ENCODE measurements around the gene NDUFA12. TPM values are rescaled to one million over a fixed set of nuclear protein-coding genes. Genes with fewer than 3 reads are reported as not detected.

Gene NDUFA12
- total and polyA plus RNA-seq, 5 donors from 2014 or later = 67.6 to 488 (median 299) TPM

DNA sequence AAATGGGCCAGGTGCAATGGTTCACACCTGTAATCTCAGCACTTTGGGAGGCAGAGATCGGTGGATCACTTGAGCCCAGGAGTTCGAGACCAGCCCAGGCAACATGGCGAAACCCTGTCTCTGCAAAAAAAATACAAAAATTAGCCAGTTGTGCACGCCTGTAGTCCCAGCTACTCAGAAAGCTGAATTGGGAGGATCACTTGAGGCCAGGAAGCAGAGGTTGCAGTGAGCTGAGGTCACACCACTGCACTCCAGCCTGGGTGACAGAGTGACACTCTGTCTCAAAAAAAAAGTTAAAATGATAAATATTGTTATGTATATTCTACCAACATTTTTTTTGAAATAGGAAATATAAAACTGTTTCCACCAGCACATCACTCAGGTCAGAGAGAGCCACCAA lies 64.9 kb downstream of the NDUFA12 start:
- Histone ChIP-seq H3K27ac (ENCODE audit: insufficient read depth, low read length, poor library complexity, severe bottlenecking) (no peak overlapping the region), H3K4me3 (ENCODE audit: low read depth, low read length) (no peak overlapping the region), H3K4me1 (ENCODE audit: control insufficient read depth, insufficient read depth, low read length, poor library complexity, severe bottlenecking) (peaks cover 8% of the 10 kb centered on the region), H3K36me3 (ENCODE audit: control insufficient read depth, insufficient read depth, low read length) (no peaks in the 10 kb centered on the region), H3K9me3 (ENCODE audit: control insufficient read depth in 2 of 2, low read length in 2 of 2) (no peaks in the 10 kb centered on the region), H3K27me3 (ENCODE audit: control insufficient read depth, insufficient read depth, low read length) (no peaks in the 10 kb centered on the region)
- DNase-seq (no peak), ATAC-seq (ENCODE audit: low read depth in 2 of 2) (no peak)
- Mint-ChIP-seq H3K9me3 (peaks cover 0 to 4% (median 0%) of the 10 kb centered on the region in 7 donors), H3K36me3 (no peaks in the 10 kb centered on the region), H3K4me1 (peaks cover 13 to 24% (median 17%) of the 10 kb centered on the region in 4 donors), H3K4me3 (no peak overlapping the region), H3K27me3 (no peaks in the 10 kb centered on the region), H3K27ac (no peak overlapping the region)

GRCh38 chr12:94930772-94931171 lies 72.7 kb downstream of the NDUFA12 start:
- H3K4me3 ChIP-seq (ENCODE audit: low read depth, low read length) = no peak overlapping the region
- no peak for ATAC-seq (ENCODE audit: low read depth in 2 of 2)
- H3K36me3 ChIP-seq (ENCODE audit: control insufficient read depth, insufficient read depth, low read length) = no peaks in the 10 kb centered on the region
- Mint-ChIP-seq H3K27ac (no peak overlapping the region), H3K4me3 (no peak overlapping the region), H3K4me1 (no peaks in the 10 kb centered on the region), H3K27me3 (no peaks in the 10 kb centered on the region), H3K36me3 (peaks cover 3% of the 10 kb centered on the region), H3K9me3 (peaks cover 0 to 2% (median 0%) of the 10 kb centered on the region in 7 donors)
- no peak overlapping the region for H3K27ac ChIP-seq (ENCODE audit: insufficient read depth, low read length, poor library complexity, severe bottlenecking)
- no peaks in the 10 kb centered on the region for H3K4me1 ChIP-seq (ENCODE audit: control insufficient read depth, insufficient read depth, low read length, poor library complexity, severe bottlenecking)
- no peaks in the 10 kb centered on the region for H3K9me3 ChIP-seq (ENCODE audit: control insufficient read depth in 2 of 2, low read length in 2 of 2)
- DNase-seq = no peak
- H3K27me3 ChIP-seq (ENCODE audit: control insufficient read depth, insufficient read depth, low read length) = no peaks in the 10 kb centered on the region

- no peaks in the 10 kb centered on the region for H3K9me3 ChIP-seq (ENCODE audit: control insufficient read depth in 2 of 2, low read length in 2 of 2)
- no peak for ATAC-seq (ENCODE audit: low read depth in 2 of 2)
- H3K27me3 ChIP-seq (ENCODE audit: control insufficient read depth, insufficient read depth, low read length) = no peaks in the 10 kb centered on the region
- Mint-ChIP-seq H3K27ac (no peak overlapping the region), H3K36me3 (peaks cover 3% of the 10 kb centered on the region), H3K9me3 (peaks cover 0 to 2% (median 0%) of the 10 kb centered on the region in 7 donors), H3K4me3 (no peak overlapping the region), H3K4me1 (no peaks in the 10 kb centered on the region), H3K27me3 (no peaks in the 10 kb centered on the region)
- no peak for DNase-seq
- no peaks in the 10 kb centered on the region for H3K36me3 ChIP-seq (ENCODE audit: control insufficient read depth, insufficient read depth, low read length)
- H3K4me3 ChIP-seq (ENCODE audit: low read depth, low read length) = no peak overlapping the region
- no peaks in the 10 kb centered on the region for H3K4me1 ChIP-seq (ENCODE audit: control insufficient read depth, insufficient read depth, low read length, poor library complexity, severe bottlenecking)
- H3K27ac ChIP-seq (ENCODE audit: insufficient read depth, low read length, poor library complexity, severe bottlenecking) = no peak overlapping the region
Measured at GRCh38 chr12:94930216-94930654, 73.3 kb downstream of the NDUFA12 start.

DNA sequence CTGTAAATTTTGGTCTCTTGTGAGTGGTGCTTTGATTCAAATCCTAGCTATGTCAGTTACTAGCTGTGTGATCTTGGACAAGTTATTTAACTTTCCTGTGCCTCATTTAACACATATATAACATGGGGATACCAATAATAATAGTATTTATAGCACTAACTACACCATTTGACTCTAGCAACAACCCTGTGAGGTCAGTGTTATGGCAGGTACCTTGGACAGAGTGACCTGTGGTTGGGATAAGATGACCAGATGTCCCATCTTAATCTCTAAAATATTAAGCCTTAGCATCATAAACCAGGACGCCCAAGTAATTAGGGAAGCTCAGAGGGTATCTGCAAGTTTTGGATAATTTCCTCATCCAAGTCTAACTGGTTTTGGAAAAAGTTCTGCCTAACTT lies 73.7 kb downstream of the NDUFA12 start:
- ATAC-seq (ENCODE audit: low read depth in 2 of 2) (no peak), DNase-seq (no peak)
- Histone ChIP-seq H3K27me3 (ENCODE audit: control insufficient read depth, insufficient read depth, low read length) (no peaks in the 10 kb centered on the region), H3K36me3 (ENCODE audit: control insufficient read depth, insufficient read depth, low read length) (no peaks in the 10 kb centered on the region), H3K4me3 (ENCODE audit: low read depth, low read length) (no peak overlapping the region), H3K9me3 (ENCODE audit: control insufficient read depth in 2 of 2, low read length in 2 of 2) (no peaks in the 10 kb centered on the region), H3K4me1 (ENCODE audit: control insufficient read depth, insufficient read depth, low read length, poor library complexity, severe bottlenecking) (no peaks in the 10 kb centered on the region), H3K27ac (ENCODE audit: insufficient read depth, low read length, poor library complexity, severe bottlenecking) (no peak overlapping the region)
- Mint-ChIP-seq H3K4me3 (no peak overlapping the region), H3K9me3 (peaks cover 0 to 2% (median 0%) of the 10 kb centered on the region in 7 donors), H3K27me3 (no peaks in the 10 kb centered on the region), H3K4me1 (no peaks in the 10 kb centered on the region), H3K36me3 (peaks cover 3% of the 10 kb centered on the region), H3K27ac (no peak overlapping the region)

- no peaks in the 10 kb centered on the region for H3K27me3 ChIP-seq (ENCODE audit: control insufficient read depth, insufficient read depth, low read length)
- H3K9me3 ChIP-seq (ENCODE audit: control insufficient read depth in 2 of 2, low read length in 2 of 2) = no peaks in the 10 kb centered on the region
- H3K36me3 Mint-ChIP-seq = no peaks in the 10 kb centered on the region
- H3K36me3 ChIP-seq (ENCODE audit: control insufficient read depth, insufficient read depth, low read length) = no peaks in the 10 kb centered on the region
- DNase-seq (no peak), ATAC-seq (ENCODE audit: low read depth in 2 of 2) (no peak)
- no peak overlapping the region for H3K27ac Mint-ChIP-seq
- peaks cover 0 to 2% (median 0%) of the 10 kb centered on the region in 7 donors for H3K9me3 Mint-ChIP-seq
- H3K4me3 ChIP-seq (ENCODE audit: low read depth, low read length) = no peak overlapping the region
- no peak overlapping the region for H3K27ac ChIP-seq (ENCODE audit: insufficient read depth, low read length, poor library complexity, severe bottlenecking)
- H3K4me1 ChIP-seq (ENCODE audit: control insufficient read depth, insufficient read depth, low read length, poor library complexity, severe bottlenecking) = no peaks in the 10 kb centered on the region
- no peaks in the 10 kb centered on the region for H3K27me3 Mint-ChIP-seq
- H3K4me3 Mint-ChIP-seq = no peak overlapping the region
- H3K4me1 Mint-ChIP-seq = no peaks in the 10 kb centered on the region
Measured at GRCh38 chr12:94925729-94926128, 77.8 kb downstream of the NDUFA12 start.

DNA sequence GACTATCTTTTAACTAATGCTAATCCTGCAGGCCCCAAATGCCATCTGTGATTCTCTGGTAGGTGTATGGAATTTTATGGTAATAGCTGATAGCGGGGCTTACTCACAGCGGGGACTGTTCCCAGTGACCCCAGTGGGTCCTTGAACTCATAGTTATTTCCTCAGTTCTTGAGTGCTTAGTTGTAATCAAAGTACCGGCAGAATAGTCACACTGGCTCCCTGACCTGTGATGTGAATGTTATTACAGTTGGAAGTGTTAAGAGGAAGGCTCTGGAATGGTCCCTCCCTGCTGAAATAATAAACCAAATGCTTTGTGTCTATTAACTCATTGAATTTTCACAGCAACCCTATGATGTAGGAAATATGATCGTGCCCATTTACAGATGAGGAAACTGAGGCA lies 78.3 kb downstream of the NDUFA12 start:
- no peak overlapping the region for H3K4me3 Mint-ChIP-seq
- Histone ChIP-seq H3K36me3 (ENCODE audit: control insufficient read depth, insufficient read depth, low read length) (no peaks in the 10 kb centered on the region), H3K9me3 (ENCODE audit: control insufficient read depth in 2 of 2, low read length in 2 of 2) (no peaks in the 10 kb centered on the region), H3K4me1 (ENCODE audit: control insufficient read depth, insufficient read depth, low read length, poor library complexity, severe bottlenecking) (no peaks in the 10 kb centered on the region), H3K27me3 (ENCODE audit: control insufficient read depth, insufficient read depth, low read length) (no peaks in the 10 kb centered on the region), H3K27ac (ENCODE audit: insufficient read depth, low read length, poor library complexity, severe bottlenecking) (no peak overlapping the region), H3K4me3 (ENCODE audit: low read depth, low read length) (no peak overlapping the region)
- no peak overlapping the region for H3K27ac Mint-ChIP-seq
- H3K4me1 Mint-ChIP-seq = no peaks in the 10 kb centered on the region
- H3K36me3 Mint-ChIP-seq = no peaks in the 10 kb centered on the region
- H3K27me3 Mint-ChIP-seq = no peaks in the 10 kb centered on the region
- peaks cover 0 to 2% (median 0%) of the 10 kb centered on the region in 7 donors for H3K9me3 Mint-ChIP-seq
- ATAC-seq (ENCODE audit: low read depth in 2 of 2) = no peak
- no peak for DNase-seq

DNA sequence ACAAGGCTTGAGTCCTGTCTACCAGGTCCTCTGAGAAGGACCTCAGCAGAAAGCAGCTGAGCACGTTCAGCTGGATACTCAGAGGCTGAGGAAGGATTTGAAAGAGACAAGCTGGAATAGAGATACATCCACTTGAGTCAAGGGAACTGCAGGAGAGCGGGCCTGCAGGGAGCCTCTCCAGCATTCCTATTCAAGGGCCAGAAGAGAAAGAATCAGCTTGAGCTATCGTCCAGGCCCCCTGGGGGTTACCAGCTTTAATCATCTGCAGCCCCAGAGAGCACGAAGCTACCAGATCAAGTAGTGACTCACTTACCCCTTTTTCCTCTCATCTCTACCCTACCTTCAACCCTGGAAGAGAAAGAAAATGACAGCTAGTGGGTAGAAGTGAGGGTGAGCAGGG lies 80.9 kb downstream of the NDUFA12 start:
- H3K9me3 ChIP-seq (ENCODE audit: control insufficient read depth in 2 of 2, low read length in 2 of 2) = no peaks in the 10 kb centered on the region
- Mint-ChIP-seq H3K36me3 (no peaks in the 10 kb centered on the region), H3K4me3 (no peak overlapping the region), H3K4me1 (no peaks in the 10 kb centered on the region), H3K27me3 (no peaks in the 10 kb centered on the region), H3K27ac (no peak overlapping the region), H3K9me3 (peaks cover 0 to 4% (median 0%) of the 10 kb centered on the region in 7 donors)
- DNase-seq (no peak), ATAC-seq (ENCODE audit: low read depth in 2 of 2) (no peak)
- no peaks in the 10 kb centered on the region for H3K27me3 ChIP-seq (ENCODE audit: control insufficient read depth, insufficient read depth, low read length)
- H3K4me3 ChIP-seq (ENCODE audit: low read depth, low read length) = no peak overlapping the region
- no peaks in the 10 kb centered on the region for H3K36me3 ChIP-seq (ENCODE audit: control insufficient read depth, insufficient read depth, low read length)
- no peak overlapping the region for H3K27ac ChIP-seq (ENCODE audit: insufficient read depth, low read length, poor library complexity, severe bottlenecking)
- no peaks in the 10 kb centered on the region for H3K4me1 ChIP-seq (ENCODE audit: control insufficient read depth, insufficient read depth, low read length, poor library complexity, severe bottlenecking)

Data from CD4-positive, CD25-positive, alpha-beta regulatory T cell (primary cell).